K562 (cell line): ENCODE data around the gene XIRP2. TPM values are rescaled to one million over a fixed set of nuclear protein-coding genes. Genes with fewer than 3 reads are reported as not detected.
"Not testable (repeated sequence)": the region's sequence is repeated elsewhere in the genome, so short reads cannot be mapped to it uniquely, and the experiment has no call there.

ENCODE experiments used
- ATAC-seq: fragments of 200-7000 bp; cut with Tn5 transposase; 3 replicates; pipeline ENCODE4 v1.9.1; 2020; ENCODE audit warnings: moderate library complexity
- BruUV-seq: library from RNA; stranded (reverse); fragments of 400-500 nt; replicated peaks from 2 replicates; lab custom pipeline; 2021; lab: Mats Ljungman, UMichigan
- CTCF ChIA-PET: fragments of 300-600 bp; formaldehyde crosslinking; extraction: SDS; loops from one replicate; lab custom pipeline; 2021; ENCODE audit warnings: low intra/inter-chr PET ratio; lab: Yijun Ruan, JAX
- POLR2A ChIA-PET: fragments of 300-600, 350-650 bp; sonication (Branson Sonifier 250); formaldehyde crosslinking; extraction: SDS; loops from one replicate; lab custom pipeline; 2021; ENCODE audit warnings: antibody characterized with exemption, inconsistent platforms; lab: Yijun Ruan, JAX
- DNase-seq, 4 experiments: peaks; one replicate each; pipeline versions ENCODE4 v3.0.0 to v3.0.0-alpha.2; 2011 to 2018; ENCODE audit warnings: low spot score in 3 of 4, mixed read lengths in 3 of 4; ENCODE audit errors: extremely low read depth in 1 of 4
- FAIRE-seq: peaks from 2 replicates; lab custom pipeline; 2011; peaks lifted over from hg19 to GRCh38; lab: Jason Lieb, UNC
- H2AFZ ChIP-seq: 2 replicates; pipeline ENCODE4 v1.6.0; 2011; ENCODE audit warnings: low read depth, low read length, control low read depth, inconsistent platforms
- H3K27ac ChIP-seq: fragments of 200-600 bp; 3 replicates; pipeline ENCODE4 v1.8.0; 2011; ENCODE audit warnings: low read depth, mild to moderate bottlenecking, control low read depth, inconsistent platforms, low read length, moderate library complexity, mixed read lengths; ENCODE audit errors: extremely low read depth
- H3K27me3 ChIP-seq, 2 experiments: fragments of 300-600 bp in 1 of 2; 2 replicates in 1 of 2; 3 replicates in 1 of 2; pipeline versions ENCODE4 v1.6.0 to v1.8.0; 2011; ENCODE audit warnings: inconsistent platforms in 2 of 2, low read length in 2 of 2, mild to moderate bottlenecking in 1 of 2, mixed read lengths in 1 of 2, moderate library complexity in 1 of 2; ENCODE audit not compliant: control insufficient read depth in 2 of 2, insufficient read depth in 2 of 2
- H3K36me3 ChIP-seq: fragments of 300-600 bp; 3 replicates; pipeline ENCODE4 v1.8.0; 2011; ENCODE audit warnings: mild to moderate bottlenecking, low read length, inconsistent platforms; ENCODE audit not compliant: control insufficient read depth, insufficient read depth
- H3K4me1 ChIP-seq, 2 experiments: fragments of 200-600 bp in 1 of 2; replicated peaks in 1 of 2; 2 replicates in 1 of 2; 3 replicates in 1 of 2; pipeline versions ENCODE4 v1.5.1 to v1.8.0; 2011; ENCODE audit warnings: inconsistent platforms in 2 of 2, low read length in 2 of 2, mild to moderate bottlenecking in 1 of 2, mixed read lengths in 1 of 2, moderate library complexity in 1 of 2; ENCODE audit not compliant: control insufficient read depth in 2 of 2, insufficient read depth in 2 of 2
- H3K4me2 ChIP-seq: 2 replicates; pipeline ENCODE4 v1.6.1; 2011; ENCODE audit warnings: low read length, control low read depth, inconsistent platforms, mixed read lengths; ENCODE audit not compliant: insufficient read depth
- H3K4me3 ChIP-seq: fragments of 200-600 bp; sonication (generic), shearing (Covaris generic); 2 replicates; pipeline ENCODE4 v1.5.1; 2016; ENCODE audit warnings: control low read depth, inconsistent platforms
- H3K79me2 ChIP-seq: fragments of 200-600 bp; 3 replicates; pipeline ENCODE4 v1.8.0; 2011; ENCODE audit warnings: low read length, inconsistent platforms; ENCODE audit not compliant: control insufficient read depth, insufficient read depth
- H3K9ac ChIP-seq, 2 experiments: 2 replicates each; pipeline versions ENCODE4 v1.6.0 to v1.6.1; 2011; ENCODE audit warnings: low read depth in 2 of 2, low read length in 2 of 2, control low read depth in 1 of 2, inconsistent platforms in 1 of 2, mild to moderate bottlenecking in 1 of 2, mixed read lengths in 1 of 2; ENCODE audit not compliant: insufficient read depth in 1 of 2
- H3K9me1 ChIP-seq: one replicate; pipeline ENCODE4 v1.6.0; 2011; ENCODE audit warnings: inconsistent platforms, mild to moderate bottlenecking, low read length, moderate library complexity; ENCODE audit not compliant: control insufficient read depth, insufficient read depth
- H3K9me3 ChIP-seq: replicated peaks from 2 replicates; pipeline ENCODE4 v1.5.1; 2011; ENCODE audit warnings: low read depth, low read length, inconsistent platforms; ENCODE audit not compliant: control insufficient read depth, insufficient read depth
- H4K20me1 ChIP-seq: replicated peaks from 2 replicates; pipeline ENCODE4 v1.6.1; 2011; ENCODE audit warnings: low read length, inconsistent platforms, mixed read lengths; ENCODE audit not compliant: control insufficient read depth, insufficient read depth
- WGBS: fragments of 100-300 bp; shearing (Covaris generic); methylation state at CpG from one replicate; pipeline ENCODE4 v1.1.6; 2016; ENCODE audit warnings: low coverage, mixed read lengths; ENCODE audit not compliant: insufficient coverage; ENCODE audit errors: missing lambda C conversion rate; 5-methylcytosine and 5-hydroxymethylcytosine counted together
- in situ Hi-C: fragments of 300-500 bp; cut with MboI; formaldehyde crosslinking; loops from 4 replicates; pipeline ENCODE4 v1.15.0; 2018; ENCODE audit warnings: inconsistent platforms, mixed read lengths
- intact Hi-C: fragments of 100-400 bp; cut with micrococcal nuclease; formaldehyde crosslinking; loops from 2 replicates; pipeline ENCODE4 v1.14.2; 2022
- polyA plus RNA-seq, 8 experiments: library from polyadenylated mRNA; depleted of rRNA in 4 of 8; stranded (reverse) in 5 of 8; unstranded in 3 of 8; fragments of >200 nt; fragmentation: Nextera tagmentation in 2 of 8; fragmentation: Illumina TruSeq in 1 of 8; extraction: Ambion mirVana in 2 of 8; extraction: Trizol in 1 of 8; gene quantifications; 2 replicates each; pipeline versions ENCODE4 v1.2.1 to v1.2.3, GENCODE V29; 2011 to 2014; ENCODE audit warnings: inconsistent platforms in 1 of 8, missing spikeins in 1 of 8
- total RNA-seq, 7 experiments: library from RNA; depleted of rRNA in 6 of 7; stranded (reverse); fragments of >200 nt in 6 of 7; fragmentation: Illumina TruSeq in 2 of 7; extraction: Trizol in 2 of 7; gene quantifications; 2 replicates each; pipeline versions ENCODE4 v1.2.1 to v1.2.3, GENCODE V29; 2011 to 2021; ENCODE audit warnings: low replicate concordance in 1 of 7

The XIRP2 gene
- total and polyA plus RNA-seq, 9 of the 15 experiments (the other 6 are each of a cell fraction or from before 2014, with no cell fraction given): 0.04 to 0.10 (median 0.04) TPM; not detected in 2

DNA sequence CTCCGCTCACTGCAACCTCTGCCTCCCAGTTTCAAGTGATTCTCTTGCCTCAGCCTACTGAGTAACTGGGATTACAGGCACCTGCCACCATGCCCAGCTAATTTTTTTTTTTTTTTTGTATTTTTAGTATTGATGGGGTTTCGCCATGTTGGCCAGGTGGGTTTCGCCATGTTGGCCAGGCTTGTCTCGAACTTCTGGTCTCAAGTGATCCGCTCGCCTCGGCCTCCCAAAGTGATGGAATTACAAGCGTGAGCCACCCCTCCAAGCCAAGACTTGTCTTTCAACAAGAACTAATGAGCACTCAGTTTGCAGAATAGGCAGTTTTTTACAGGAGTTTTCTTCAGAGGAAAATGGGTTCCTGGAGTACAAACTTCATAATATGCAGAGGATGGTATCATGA lies 187.4 kb downstream of the XIRP2 start:
- H3K27ac ChIP-seq, DNase-seq, H3K27me3 ChIP-seq, H3K79me2 ChIP-seq, H3K4me3 ChIP-seq, H3K9ac ChIP-seq, H3K9me1 ChIP-seq, H3K4me2 ChIP-seq, POLR2A ChIA-PET, CTCF ChIA-PET, H4K20me1 ChIP-seq, H3K36me3 ChIP-seq, H3K9me3 ChIP-seq, FAIRE-seq, BruUV-seq, H3K4me1 ChIP-seq, in situ Hi-C loops, intact Hi-C loops, ATAC-seq, H2AFZ ChIP-seq: not testable (repeated sequence)
- WGBS: 0% methylated on average over 8 of the region's 8 CpGs

DNA sequence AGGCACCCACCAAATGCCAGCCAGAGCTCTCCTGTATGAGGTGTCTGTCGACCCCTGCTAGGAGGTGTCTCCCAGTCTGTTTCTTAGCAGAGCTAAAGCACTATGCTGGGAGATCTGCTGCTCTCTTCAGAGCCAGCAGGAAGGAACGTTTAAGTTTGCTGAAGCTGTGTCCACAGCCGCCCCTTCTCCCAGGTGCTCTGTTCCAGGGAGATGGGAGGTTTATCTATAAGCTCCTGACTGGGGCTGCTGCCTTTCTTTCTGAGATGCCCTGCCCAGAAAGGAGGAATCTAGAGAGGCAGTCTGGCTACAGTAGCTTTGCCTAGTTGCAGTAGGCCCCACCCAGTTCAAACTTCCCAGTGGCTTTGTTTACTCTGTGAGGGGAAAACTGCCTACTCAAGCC lies 210.7 kb downstream of the XIRP2 start:
- H3K9me3 ChIP-seq, BruUV-seq, H3K9me1 ChIP-seq, POLR2A ChIA-PET, H3K9ac ChIP-seq, H3K27me3 ChIP-seq, H3K27ac ChIP-seq, H3K79me2 ChIP-seq, H3K4me1 ChIP-seq, CTCF ChIA-PET, FAIRE-seq, H4K20me1 ChIP-seq, in situ Hi-C loops, DNase-seq, H3K4me3 ChIP-seq, H3K4me2 ChIP-seq, intact Hi-C loops, H2AFZ ChIP-seq, ATAC-seq, H3K36me3 ChIP-seq: not testable (repeated sequence)
- 0% methylated on average over 2 of the region's 3 CpGs for WGBS
